GM12878 (cell line): ENCODE results near the gene CPSF4L. TPM values are rescaled to one million over a fixed set of nuclear protein-coding genes. Genes with fewer than 3 reads are reported as not detected.

ENCODE experiments used
- ATAC-seq: fragments of 200-7000 bp; cut with Tn5 transposase; 3 replicates; pipeline ENCODE4 v1.9.1; 2020; ENCODE audit warnings: mild to moderate bottlenecking, moderate library complexity
- BruUV-seq: library from RNA; stranded (reverse); fragments of 400-500 nt; replicated peaks from 2 replicates; lab custom pipeline; 2021; lab: Mats Ljungman, UMichigan
- CTCF ChIA-PET: fragments of 300-600 bp; sonication (Branson Sonifier 250); formaldehyde crosslinking; extraction: SDS; loops from one replicate; lab custom pipeline; 2021; ENCODE audit warnings: inconsistent platforms; lab: Yijun Ruan, JAX
- POLR2A ChIA-PET: fragments of 350-600 bp; formaldehyde crosslinking; extraction: SDS; loops from one replicate; lab custom pipeline; 2021; ENCODE audit warnings: inconsistent platforms; lab: Charles Lee
- RAD21 ChIA-PET: fragments of 300-600 bp; sonication (Branson Sonifier 250); formaldehyde crosslinking; loops from one replicate; lab custom pipeline; 2023; ENCODE audit warnings: antibody characterized with exemption; ENCODE audit not compliant: unreplicated experiment; lab: Charles Lee
- SMC1A ChIA-PET: fragments of 300-600 bp; sonication (Branson Sonifier 250); formaldehyde crosslinking; loops from one replicate; lab custom pipeline; 2023; ENCODE audit not compliant: unreplicated experiment, uncharacterized antibody; lab: Charles Lee
- DNase-seq: peaks from one replicate; pipeline ENCODE4 v3.0.0-alpha.2; 2011; ENCODE audit warnings: low read depth, low spot score
- FAIRE-seq: peaks from 3 replicates; lab custom pipeline; 2011; peaks lifted over from hg19 to GRCh38; lab: Jason Lieb, UNC
- H2AFZ ChIP-seq: 2 replicates; pipeline ENCODE4 v1.6.0; 2011; ENCODE audit warnings: low read depth, low read length, control low read depth; ENCODE audit not compliant: control insufficient read depth
- H3K27ac ChIP-seq: 2 replicates; pipeline ENCODE4 v1.5.1; 2011; ENCODE audit warnings: control low read depth; ENCODE audit not compliant: control insufficient read depth, insufficient read depth
- H3K27me3 ChIP-seq, 2 experiments: replicated peaks in 1 of 2; 2 replicates each; pipeline versions ENCODE4 v1.6.0 to v1.6.1; 2011; ENCODE audit warnings: low read length in 1 of 2; ENCODE audit not compliant: control insufficient read depth in 2 of 2, insufficient read depth in 2 of 2
- H3K36me3 ChIP-seq, 2 experiments: 2 replicates each; pipeline ENCODE4 v1.5.1; 2011; ENCODE audit warnings: low read length in 1 of 2; ENCODE audit not compliant: control insufficient read depth in 2 of 2, insufficient read depth in 2 of 2
- H3K4me1 ChIP-seq: 2 replicates; pipeline ENCODE4 v1.6.1; 2011; ENCODE audit warnings: mild to moderate bottlenecking, low read length, moderate library complexity, mixed read lengths; ENCODE audit not compliant: control insufficient read depth, insufficient read depth
- H3K4me2 ChIP-seq: 2 replicates; pipeline ENCODE4 v1.6.0; 2011; ENCODE audit warnings: control low read depth; ENCODE audit not compliant: control insufficient read depth, insufficient read depth
- H3K4me3 ChIP-seq: fragments of 200-600 bp; sonication (generic); 2 replicates; pipeline ENCODE4 v1.5.1; 2016
- H3K79me2 ChIP-seq: 2 replicates; pipeline ENCODE4 v1.6.0; 2011; ENCODE audit warnings: low read length; ENCODE audit not compliant: control insufficient read depth, insufficient read depth
- H3K9ac ChIP-seq: 2 replicates; pipeline ENCODE4 v1.8.0; 2011; ENCODE audit warnings: low read length, control low read depth, mixed read lengths; ENCODE audit not compliant: control insufficient read depth, insufficient read depth
- H3K9me3 ChIP-seq: replicated peaks from 3 replicates; pipeline ENCODE4 v1.5.1; 2011; ENCODE audit warnings: mild to moderate bottlenecking, low read length; ENCODE audit not compliant: control insufficient read depth, insufficient read depth
- H4K20me1 ChIP-seq: 2 replicates; pipeline ENCODE4 v1.6.0; 2011; ENCODE audit not compliant: control insufficient read depth, insufficient read depth
- CHD2 ChIP-seq: IDR thresholded peaks from 2 replicates; pipeline ENCODE4 v1.6.1; 2011; ENCODE audit warnings: low read depth, low read length, improper control_type of control experiment, borderline replicate concordance
- EP300 ChIP-seq, 2 experiments: fragments of 150-350 bp in 1 of 2; IDR thresholded peaks; 2 replicates each; pipeline ENCODE4 v1.6.1; 2011 to 2012; ENCODE audit warnings: low read depth in 2 of 2, low read length in 2 of 2, borderline replicate concordance in 1 of 2, improper control_type of control experiment in 1 of 2, inconsistent platforms in 1 of 2; ENCODE audit not compliant: control insufficient read depth in 1 of 2
- NFIC ChIP-seq: IDR thresholded peaks from 2 replicates; pipeline ENCODE4 v1.6.1; 2012; ENCODE audit warnings: low read depth, mild to moderate bottlenecking, inconsistent platforms, low read length, moderate library complexity
- POLR2AphosphoS2 ChIP-seq: IDR thresholded peaks from 2 replicates; pipeline ENCODE4 v1.6.1; 2011; ENCODE audit warnings: low read depth, mild to moderate bottlenecking, low read length, improper control_type of control experiment, moderate library complexity
- SIX5 ChIP-seq: IDR thresholded peaks from 2 replicates; pipeline ENCODE4 v1.6.1; 2011; ENCODE audit warnings: mild to moderate bottlenecking, low read depth, low read length, moderate library complexity; ENCODE audit not compliant: severe bottlenecking
- SP1 ChIP-seq: IDR thresholded peaks from one replicate; pipeline ENCODE4 v1.6.1; 2011; ENCODE audit warnings: low read depth, low read length
- SPI1 ChIP-seq: IDR thresholded peaks from 2 replicates; pipeline ENCODE4 v1.6.1; 2011; ENCODE audit warnings: low read depth, mild to moderate bottlenecking, low read length, moderate library complexity, borderline replicate concordance; ENCODE audit not compliant: insufficient read depth
- STAT1 ChIP-seq: fragments of 450-650 bp; conservative IDR thresholded peaks from 2 replicates; pipeline ENCODE4 v1.6.1; 2014; ENCODE audit warnings: antibody characterized with exemption, mild to moderate bottlenecking
- SUZ12 ChIP-seq: fragments of 200-600 bp; sonication (generic); IDR thresholded peaks from one replicate; pipeline ENCODE4 v1.6.1; 2018; ENCODE audit warnings: antibody characterized with exemption, mild to moderate bottlenecking; ENCODE audit not compliant: unreplicated experiment
- WGBS: methylation state at CpG from one replicate; pipeline ENCODE4 v1.1.6; 2016; ENCODE audit warnings: low lambda C conversion rate; ENCODE audit not compliant: insufficient replicate concordance, insufficient coverage; ENCODE audit errors: missing lambda C conversion rate; 5-methylcytosine and 5-hydroxymethylcytosine counted together
- in situ Hi-C: fragments of 300-500 bp; cut with MboI; formaldehyde crosslinking; loops from 9 replicates; pipeline ENCODE4 v1.14.3; 2018; ENCODE audit warnings: mixed read lengths
- intact Hi-C: fragments of 100-400 bp; cut with micrococcal nuclease; formaldehyde crosslinking; loops from one replicate; pipeline ENCODE4 v1.14.2; 2022; ENCODE audit not compliant: unreplicated experiment
- polyA plus RNA-seq, 11 experiments: library from polyadenylated mRNA; depleted of rRNA in 4 of 11; unstranded in 6 of 11; stranded (reverse) in 5 of 11; fragments of >200 nt; fragmentation: Nextera tagmentation in 4 of 11; fragmentation: Illumina TruSeq in 1 of 11; extraction: Ambion mirVana in 4 of 11; extraction: Trizol in 1 of 11; gene quantifications; 1 replicate in 1 of 11; 2 replicates in 10 of 11; pipeline versions ENCODE4 v1.2.1 to v1.2.3, GENCODE V29; 2011 to 2016; ENCODE audit warnings: inconsistent platforms in 2 of 11, missing spikeins in 2 of 11, low read depth in 1 of 11
- total RNA-seq, 4 experiments: library from RNA; depleted of rRNA in 3 of 4; stranded (reverse); fragments of >200 nt in 3 of 4; fragmentation: Illumina TruSeq in 1 of 4; extraction: Trizol in 1 of 4; gene quantifications; 2 replicates each; pipeline versions ENCODE4 v1.2.1 to v1.2.3, GENCODE V29; 2013 to 2021
- TF ChIP-seq, protein P1 (sequence below), 3 experiments: IDR thresholded peaks in 2 of 3; conservative IDR thresholded peaks in 1 of 3; 2 replicates each; pipeline ENCODE4 v1.5.1; 2011; ENCODE audit warnings: low read depth in 3 of 3, low read length in 3 of 3, mild to moderate bottlenecking in 3 of 3, control low read depth in 2 of 3, moderate library complexity in 2 of 3, inconsistent platforms in 1 of 3, mixed read lengths in 1 of 3; ENCODE audit not compliant: control insufficient read depth in 2 of 3, insufficient read depth in 1 of 3; ENCODE audit errors: extremely low read depth in 1 of 3
- TF ChIP-seq, protein P2 (sequence below): IDR thresholded peaks from 2 replicates; pipeline ENCODE4 v1.6.1; 2012; ENCODE audit warnings: low read length, inconsistent platforms
- TF ChIP-seq, protein P3 (sequence below): fragments of 450-650 bp; formaldehyde crosslinking; IDR thresholded peaks from 2 replicates; pipeline ENCODE4 v1.5.0; 2022; ENCODE audit warnings: mild to moderate bottlenecking, missing genetic modification characterization
- TF ChIP-seq, protein P4 (sequence below): IDR thresholded peaks from 2 replicates; pipeline ENCODE4 v1.6.1; 2012; ENCODE audit warnings: low read depth, low read length, improper control_type of control experiment

The CPSF4L gene
- total and polyA plus RNA-seq, 10 of the 15 experiments (the other 5 are each of a cell fraction or from before 2014, with no cell fraction given), result not detected

DNA sequence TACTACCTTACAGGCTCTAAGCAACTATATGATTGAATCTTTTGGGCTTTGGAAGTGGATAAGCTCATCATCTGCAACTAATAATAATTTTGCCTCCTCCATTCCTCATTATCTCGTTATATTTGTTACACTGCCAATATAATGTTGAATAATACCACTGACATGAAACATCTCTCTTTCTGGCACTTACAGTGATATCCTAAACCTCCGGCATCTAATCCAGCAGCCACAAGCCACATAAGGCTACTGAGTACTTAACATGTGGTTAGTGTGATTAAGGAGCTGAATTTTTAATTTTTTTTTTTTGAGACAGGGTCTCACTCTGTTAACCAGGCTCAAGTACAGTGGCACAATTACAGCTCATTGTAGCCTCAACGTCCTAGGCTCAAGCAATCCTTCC lies 40.5 kb upstream of the CPSF4L start:
- intact Hi-C loops (no loop called here), in situ Hi-C loops (no loop called here)
- Histone ChIP-seq H4K20me1 (no peaks in the 10 kb centered on the region), H3K9me3 (no peaks in the 10 kb centered on the region), H3K4me1 (peaks cover 14% of the 10 kb centered on the region), H3K4me2 (no peak overlapping the region), H3K27ac (no peak overlapping the region), H3K4me3 (no peak overlapping the region), H3K36me3 (no peaks in the 10 kb centered on the region), H3K27me3 (no peaks in the 10 kb centered on the region), H2AFZ (no peak overlapping the region), H3K9ac (no peak overlapping the region), H3K79me2 (peaks cover 11% of the 10 kb centered on the region)
- no peak for FAIRE-seq
- ChIA-PET POLR2A (interaction anchor here (1.3 to 1.5 kb wide), 2 partner anchors 8 to 9 kb away, joined by 4 to 5 read pairs; no protein-coding TSS in a partner anchor), RAD21 (interaction anchor here (1.0 to 2.1 kb wide), 5 partner anchors 9 to 68 kb away, joined by 3 to 5 read pairs (median 4); no protein-coding TSS in a partner anchor), SMC1A (interaction anchor here (1.0 to 2.0 kb wide), 3 partner anchors 11 to 743 kb away, joined by 3 to 9 read pairs (median 4); no protein-coding TSS in a partner anchor), CTCF (interaction anchor here (0.6 to 2.6 kb wide), 4 partner anchors 11 to 68 kb away, joined by 3 to 8 read pairs (median 6); no protein-coding TSS in a partner anchor)
- WGBS, result 71% methylated on average over 3 of the region's 3 CpGs
- no TSS peak for BruUV-seq
- no peak for DNase-seq
- ATAC-seq, result no peak
- TF ChIP-seq SPI1 (no peak), SIX5 (no peak), NFIC (no peak), CHD2 (no peak), SP1 (no peak), SUZ12 (no peak), STAT1 (no peak), POLR2AphosphoS2 (no peak), EP300 (IDR thresholded peaks at IDR 0.05; ENCODE audit: borderline replicate concordance in 1 of 2, control insufficient read depth in 1 of 2, low read depth in 2 of 2, low read length in 2 of 2) (no peak)
- TF ChIP-seq, protein P1, sequence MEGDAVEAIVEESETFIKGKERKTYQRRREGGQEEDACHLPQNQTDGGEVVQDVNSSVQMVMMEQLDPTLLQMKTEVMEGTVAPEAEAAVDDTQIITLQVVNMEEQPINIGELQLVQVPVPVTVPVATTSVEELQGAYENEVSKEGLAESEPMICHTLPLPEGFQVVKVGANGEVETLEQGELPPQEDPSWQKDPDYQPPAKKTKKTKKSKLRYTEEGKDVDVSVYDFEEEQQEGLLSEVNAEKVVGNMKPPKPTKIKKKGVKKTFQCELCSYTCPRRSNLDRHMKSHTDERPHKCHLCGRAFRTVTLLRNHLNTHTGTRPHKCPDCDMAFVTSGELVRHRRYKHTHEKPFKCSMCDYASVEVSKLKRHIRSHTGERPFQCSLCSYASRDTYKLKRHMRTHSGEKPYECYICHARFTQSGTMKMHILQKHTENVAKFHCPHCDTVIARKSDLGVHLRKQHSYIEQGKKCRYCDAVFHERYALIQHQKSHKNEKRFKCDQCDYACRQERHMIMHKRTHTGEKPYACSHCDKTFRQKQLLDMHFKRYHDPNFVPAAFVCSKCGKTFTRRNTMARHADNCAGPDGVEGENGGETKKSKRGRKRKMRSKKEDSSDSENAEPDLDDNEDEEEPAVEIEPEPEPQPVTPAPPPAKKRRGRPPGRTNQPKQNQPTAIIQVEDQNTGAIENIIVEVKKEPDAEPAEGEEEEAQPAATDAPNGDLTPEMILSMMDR (IDR thresholded peaks at IDR 0.05 in 2 of 3, conservative IDR thresholded peaks at IDR 0.05 in 1 of 3; ENCODE audit: control insufficient read depth in 2 of 3, extremely low read depth in 1 of 3, insufficient read depth in 1 of 3, low read depth in 3 of 3, low read length in 3 of 3), result no peak
- TF ChIP-seq, protein P2, sequence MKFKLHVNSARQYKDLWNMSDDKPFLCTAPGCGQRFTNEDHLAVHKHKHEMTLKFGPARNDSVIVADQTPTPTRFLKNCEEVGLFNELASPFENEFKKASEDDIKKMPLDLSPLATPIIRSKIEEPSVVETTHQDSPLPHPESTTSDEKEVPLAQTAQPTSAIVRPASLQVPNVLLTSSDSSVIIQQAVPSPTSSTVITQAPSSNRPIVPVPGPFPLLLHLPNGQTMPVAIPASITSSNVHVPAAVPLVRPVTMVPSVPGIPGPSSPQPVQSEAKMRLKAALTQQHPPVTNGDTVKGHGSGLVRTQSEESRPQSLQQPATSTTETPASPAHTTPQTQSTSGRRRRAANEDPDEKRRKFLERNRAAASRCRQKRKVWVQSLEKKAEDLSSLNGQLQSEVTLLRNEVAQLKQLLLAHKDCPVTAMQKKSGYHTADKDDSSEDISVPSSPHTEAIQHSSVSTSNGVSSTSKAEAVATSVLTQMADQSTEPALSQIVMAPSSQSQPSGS, result no peak
- TF ChIP-seq, protein P3, sequence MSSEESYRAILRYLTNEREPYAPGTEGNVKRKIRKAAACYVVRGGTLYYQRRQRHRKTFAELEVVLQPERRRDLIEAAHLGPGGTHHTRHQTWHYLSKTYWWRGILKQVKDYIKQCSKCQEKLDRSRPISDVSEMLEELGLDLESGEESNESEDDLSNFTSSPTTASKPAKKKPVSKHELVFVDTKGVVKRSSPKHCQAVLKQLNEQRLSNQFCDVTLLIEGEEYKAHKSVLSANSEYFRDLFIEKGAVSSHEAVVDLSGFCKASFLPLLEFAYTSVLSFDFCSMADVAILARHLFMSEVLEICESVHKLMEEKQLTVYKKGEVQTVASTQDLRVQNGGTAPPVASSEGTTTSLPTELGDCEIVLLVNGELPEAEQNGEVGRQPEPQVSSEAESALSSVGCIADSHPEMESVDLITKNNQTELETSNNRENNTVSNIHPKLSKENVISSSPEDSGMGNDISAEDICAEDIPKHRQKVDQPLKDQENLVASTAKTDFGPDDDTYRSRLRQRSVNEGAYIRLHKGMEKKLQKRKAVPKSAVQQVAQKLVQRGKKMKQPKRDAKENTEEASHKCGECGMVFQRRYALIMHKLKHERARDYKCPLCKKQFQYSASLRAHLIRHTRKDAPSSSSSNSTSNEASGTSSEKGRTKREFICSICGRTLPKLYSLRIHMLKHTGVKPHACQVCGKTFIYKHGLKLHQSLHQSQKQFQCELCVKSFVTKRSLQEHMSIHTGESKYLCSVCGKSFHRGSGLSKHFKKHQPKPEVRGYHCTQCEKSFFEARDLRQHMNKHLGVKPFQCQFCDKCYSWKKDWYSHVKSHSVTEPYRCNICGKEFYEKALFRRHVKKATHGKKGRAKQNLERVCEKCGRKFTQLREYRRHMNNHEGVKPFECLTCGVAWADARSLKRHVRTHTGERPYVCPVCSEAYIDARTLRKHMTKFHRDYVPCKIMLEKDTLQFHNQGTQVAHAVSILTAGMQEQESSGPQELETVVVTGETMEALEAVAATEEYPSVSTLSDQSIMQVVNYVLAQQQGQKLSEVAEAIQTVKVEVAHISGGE (CRISPR knock-in tag), result no peak
- TF ChIP-seq, protein P4, sequence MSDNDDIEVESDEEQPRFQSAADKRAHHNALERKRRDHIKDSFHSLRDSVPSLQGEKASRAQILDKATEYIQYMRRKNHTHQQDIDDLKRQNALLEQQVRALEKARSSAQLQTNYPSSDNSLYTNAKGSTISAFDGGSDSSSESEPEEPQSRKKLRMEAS, result no peak
